OCI-LY7 (cell line): ENCODE measurements around the gene PSD4.

Source experiments
- CTCF ChIP-seq: fragments of 200-600 bp; sonication (generic); conservative IDR thresholded peaks from 2 replicates; pipeline ENCODE4 v1.5.1; 2014; ENCODE audit warnings: mild to moderate bottlenecking, antibody characterized with exemption, low read length, moderate library complexity, mixed read lengths
- EZH2phosphoT487 ChIP-seq: fragments of 200-600 bp; sonication (generic); IDR thresholded peaks from 2 replicates; pipeline ENCODE4 v1.6.1; 2018; ENCODE audit warnings: low read depth, borderline replicate concordance, mild to moderate bottlenecking, mixed run types, antibody characterized with exemption, low read length, moderate library complexity, mixed read lengths

GRCh38 chr2:113201496-113202304 lies 27.9 kb downstream of the PSD4 start:
- TF ChIP-seq CTCF = no peak
- TF ChIP-seq EZH2phosphoT487 = no peak
